ENCODE measurements around the gene KRTDAP.

GRCh38 chr19:35510626-35510964, 20.3 kb upstream of the KRTDAP start:
- TF ChIP-seq CTCF (IDR thresholded peaks at IDR 0.05; ENCODE audit: insufficient read depth, low read length) (no peak), SPI1 (IDR thresholded peaks at IDR 0.05; ENCODE audit: borderline replicate concordance, low read depth) (no peak), POLR2AphosphoS5 (IDR thresholded peaks at IDR 0.05; ENCODE audit: low read depth) (no peak), REST (IDR thresholded peaks at IDR 0.05; ENCODE audit: insufficient replicate concordance, low read depth) (no peak)
